ENCODE measurements around the gene SPATS1.
"Not testable (repeated sequence)": the region's sequence is repeated elsewhere in the genome, so short reads cannot be mapped to it uniquely, and the experiment has no call there.

The SPATS1 gene

DNA sequence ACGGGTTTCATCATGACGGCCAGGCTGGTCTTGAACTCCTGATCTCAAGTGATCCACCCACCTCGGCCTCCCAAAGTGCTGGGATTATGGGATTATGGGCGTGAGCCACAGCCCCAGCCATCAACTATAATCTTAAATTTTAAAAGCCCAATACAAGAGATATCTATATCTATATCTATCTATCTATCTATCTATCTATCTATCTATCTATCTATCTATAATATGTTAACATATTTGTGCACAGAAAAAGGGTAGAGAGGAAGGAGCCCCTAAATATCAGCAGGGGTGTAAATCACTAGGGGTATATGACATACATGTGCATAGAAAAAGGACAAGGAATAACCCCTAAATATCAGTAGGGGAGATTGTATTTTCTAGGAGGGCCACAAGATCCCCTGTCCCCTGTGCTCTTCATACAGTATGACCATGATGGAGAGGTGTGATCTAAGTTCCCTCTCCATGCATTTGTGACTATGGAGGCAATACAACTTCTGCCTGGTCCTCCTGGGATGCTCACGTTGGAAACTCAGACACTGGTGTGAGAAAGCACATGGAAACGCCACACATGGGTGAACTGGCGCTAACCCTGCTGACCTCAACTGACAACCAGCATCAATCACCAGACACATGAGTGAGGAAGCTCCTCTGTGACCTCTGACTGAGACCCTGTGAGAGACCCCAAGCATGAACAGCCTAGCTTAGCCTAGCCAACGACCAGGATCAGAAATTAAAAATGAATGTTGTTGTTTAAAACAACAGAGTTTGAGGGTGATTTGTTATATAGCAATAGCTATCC, 1.2 kb upstream of the SPATS1 start:
- DNase-seq (ENCODE audit: low read depth) = no peak

DNA sequence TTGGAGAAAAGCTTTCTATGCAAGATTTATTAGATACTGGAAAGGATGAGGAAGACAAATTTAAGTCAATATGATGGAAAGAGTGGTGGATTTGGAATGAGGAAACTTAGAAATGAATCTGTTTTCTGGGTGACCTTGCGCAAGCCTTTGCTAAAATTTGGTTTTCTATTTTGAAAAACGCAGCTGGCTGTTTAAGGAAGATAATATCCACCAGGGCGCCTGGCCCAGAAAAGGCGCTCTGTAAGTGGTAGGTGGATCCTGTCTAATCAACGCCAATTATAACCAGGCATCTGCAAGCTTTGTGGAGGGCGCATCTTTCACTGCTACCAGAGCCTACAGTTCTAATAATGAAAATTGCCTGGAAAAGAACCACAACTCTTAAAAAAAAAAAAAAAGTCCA, 398 bp upstream of the SPATS1 start:
- no peak for DNase-seq (ENCODE audit: low read depth)

- not testable (repeated sequence) for DNase-seq (ENCODE audit: low read depth)
Observed at GRCh38 chr6:44346818-44347217, 4.4 kb downstream of the SPATS1 start.

DNA sequence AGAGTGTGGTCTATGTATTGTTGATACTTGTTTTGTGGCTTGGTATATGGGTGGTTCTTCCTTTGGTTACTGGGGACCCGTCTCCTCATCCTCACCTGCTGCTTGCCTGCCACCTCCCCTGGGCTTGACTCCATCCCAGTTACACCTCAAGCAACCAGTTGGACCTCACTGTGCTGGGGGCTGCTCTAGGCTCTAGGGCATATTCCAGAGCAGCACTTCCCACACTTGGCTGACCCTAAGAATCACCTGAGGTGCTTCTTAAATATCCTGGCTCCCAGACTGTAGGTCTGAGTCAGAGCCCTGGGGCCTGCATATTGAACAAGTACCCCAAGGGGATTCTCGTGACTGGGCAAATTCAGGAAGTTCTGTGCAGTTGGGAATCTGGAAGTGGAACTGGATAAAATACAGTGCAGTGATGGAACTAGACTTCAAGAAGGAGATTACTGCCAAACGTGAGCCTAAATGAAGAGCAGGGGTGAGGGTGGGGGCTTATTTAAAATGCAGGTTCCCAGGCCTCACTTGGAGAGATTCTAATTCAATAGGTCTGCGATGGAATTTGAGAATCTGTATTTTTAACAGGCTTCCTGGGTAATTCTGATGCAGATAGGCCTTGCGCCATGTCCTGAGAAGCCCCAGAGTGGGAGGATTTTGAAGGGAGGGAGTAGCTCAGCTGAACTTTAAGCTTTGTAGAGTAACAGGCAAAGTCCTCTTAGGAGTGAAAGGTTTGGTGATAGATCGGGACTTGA, 7.6 kb downstream of the SPATS1 start:
- no peak for DNase-seq (ENCODE audit: low read depth)

GRCh38 chr6:44350650-44350994, 8.2 kb downstream of the SPATS1 start:
- not testable (repeated sequence) for DNase-seq (ENCODE audit: low read depth)

DNA sequence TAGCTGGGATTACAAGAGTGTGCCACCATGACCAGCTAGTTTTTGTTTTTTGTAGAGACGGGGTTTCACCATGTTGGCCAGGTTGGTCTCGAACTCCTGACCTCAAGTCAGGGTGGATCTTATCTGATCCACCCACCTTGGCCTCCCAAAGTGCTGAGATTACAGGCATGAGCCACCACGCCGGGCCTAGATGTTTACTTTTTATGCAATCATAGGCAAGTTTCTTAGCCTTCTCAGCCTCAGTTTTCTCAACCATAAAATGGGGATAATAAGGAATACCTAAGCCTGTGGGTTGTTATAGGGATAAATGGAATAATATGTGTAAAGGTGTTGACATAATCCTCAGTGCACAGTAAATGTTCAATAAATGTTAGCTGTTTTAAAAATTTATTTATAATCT, 9.8 kb downstream of the SPATS1 start:
- no peak for DNase-seq (ENCODE audit: low read depth)

DNA sequence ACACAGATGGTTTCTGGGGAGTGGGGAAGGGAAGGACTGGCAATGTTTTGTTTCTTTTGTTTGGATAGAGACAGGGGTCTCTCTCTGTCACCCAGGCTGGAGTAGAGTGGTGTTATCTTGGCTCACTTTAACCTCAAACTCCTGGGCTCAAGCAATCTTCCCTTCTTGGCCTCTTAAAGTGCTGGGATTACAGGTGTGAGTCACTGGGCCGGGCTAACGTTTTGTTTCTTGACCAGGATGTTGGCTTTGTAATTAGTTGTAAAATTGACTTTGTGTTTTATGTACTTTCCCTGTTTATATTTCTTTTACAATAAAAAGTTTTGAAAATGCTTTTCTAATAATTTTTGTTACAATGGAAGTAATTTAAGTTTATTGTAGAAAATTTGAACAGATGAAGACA, 10.9 kb downstream of the SPATS1 start:
- no peak for DNase-seq (ENCODE audit: low read depth)

GRCh38 chr6:44355640-44356039, 13.2 kb downstream of the SPATS1 start:
- no peak for DNase-seq (ENCODE audit: low read depth)

DNA sequence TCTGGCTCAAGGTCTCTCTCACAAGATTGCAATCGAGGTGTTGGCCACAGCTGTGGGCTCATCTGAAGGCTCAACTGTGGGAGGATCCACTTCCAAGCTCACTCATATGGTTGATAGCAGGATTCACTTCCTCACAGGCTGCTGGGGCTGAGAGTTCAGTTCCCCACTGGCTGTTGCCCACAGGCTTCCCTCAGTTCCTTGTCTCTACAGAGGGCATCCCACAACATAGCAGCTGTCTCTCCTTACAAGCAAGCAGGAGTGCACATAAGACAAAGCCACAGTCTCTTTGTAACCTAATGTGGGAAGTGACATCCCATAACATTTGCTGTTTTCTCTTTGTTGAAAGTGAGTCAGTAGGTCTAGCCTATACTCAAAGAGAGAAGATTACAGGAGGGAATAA, 14.0 kb downstream of the SPATS1 start:
- DNase-seq (ENCODE audit: low read depth) = no peak

DNA sequence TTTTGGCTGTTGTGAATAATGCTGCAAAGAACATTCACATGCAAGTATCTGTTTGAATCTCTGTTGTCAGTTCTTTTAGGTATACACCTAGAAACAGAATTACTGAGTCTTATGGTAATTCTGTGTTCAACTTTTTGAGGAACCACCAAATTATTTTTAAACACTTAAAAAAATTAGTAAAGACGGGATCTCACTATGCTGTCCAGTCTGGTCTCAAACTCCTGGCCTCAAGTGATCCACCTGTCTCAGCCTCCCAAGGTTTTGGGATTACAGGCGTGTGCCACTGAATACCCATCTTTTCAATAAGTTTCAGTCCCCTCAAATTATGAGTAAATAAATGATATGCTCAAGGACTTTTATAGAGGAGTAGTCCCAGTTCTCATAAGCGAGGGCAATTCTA, 17.5 kb downstream of the SPATS1 start:
- DNase-seq (ENCODE audit: low read depth) = no peak

- DNase-seq (ENCODE audit: low read depth) = no peak
Observed at GRCh38 chr6:44361947-44362346, 19.5 kb downstream of the SPATS1 start.

DNA sequence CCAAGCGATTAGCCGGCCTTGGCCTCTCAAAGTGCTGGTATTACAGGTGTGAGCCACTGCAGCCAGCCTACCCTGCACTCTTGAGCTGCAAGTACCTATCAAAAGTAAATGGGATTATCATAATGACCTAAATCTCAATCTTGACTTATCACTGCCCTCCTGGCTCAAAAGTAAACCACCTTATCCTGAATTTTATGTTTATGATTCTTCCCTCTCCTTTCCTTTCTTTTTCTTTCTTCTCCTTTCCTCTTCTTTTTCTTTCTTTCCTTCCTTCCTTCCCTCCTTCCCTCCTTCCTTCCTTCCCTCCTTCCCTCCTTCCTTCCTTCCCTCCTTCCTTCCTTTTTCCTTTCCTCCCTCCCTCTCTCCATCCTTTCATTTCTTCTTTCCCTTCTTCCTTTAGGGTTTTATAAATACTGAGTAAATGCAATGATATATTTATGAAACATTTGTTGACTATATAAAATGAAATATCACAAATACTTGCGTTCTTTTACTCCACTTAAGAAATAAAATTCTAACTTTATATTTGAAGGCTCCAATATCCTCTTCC, 21.0 kb downstream of the SPATS1 start:
- no peak for DNase-seq (ENCODE audit: low read depth)

DNA sequence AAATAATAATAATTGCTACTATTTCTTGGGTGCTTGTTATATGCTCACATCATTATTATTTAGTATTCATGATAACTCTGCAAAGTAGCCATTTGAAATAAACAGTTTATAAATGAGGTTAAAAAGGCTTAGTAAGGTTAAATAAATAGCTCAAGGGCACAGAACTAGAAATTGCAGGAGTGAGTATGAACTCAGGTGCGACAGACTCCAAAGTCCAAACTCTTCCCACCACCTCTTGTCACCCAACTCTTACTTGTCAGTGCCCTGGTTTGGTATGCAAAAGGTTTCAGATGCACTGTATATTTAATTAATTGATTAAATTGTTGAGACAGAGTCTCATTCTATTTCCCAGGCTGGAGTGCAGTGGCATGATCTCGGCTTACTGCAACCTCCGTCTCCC, 24.3 kb downstream of the SPATS1 start:
- no peak for DNase-seq (ENCODE audit: low read depth)

- no peak for DNase-seq (ENCODE audit: low read depth)
Observed at GRCh38 chr6:44367681-44368080, 25.2 kb downstream of the SPATS1 start.

DNA sequence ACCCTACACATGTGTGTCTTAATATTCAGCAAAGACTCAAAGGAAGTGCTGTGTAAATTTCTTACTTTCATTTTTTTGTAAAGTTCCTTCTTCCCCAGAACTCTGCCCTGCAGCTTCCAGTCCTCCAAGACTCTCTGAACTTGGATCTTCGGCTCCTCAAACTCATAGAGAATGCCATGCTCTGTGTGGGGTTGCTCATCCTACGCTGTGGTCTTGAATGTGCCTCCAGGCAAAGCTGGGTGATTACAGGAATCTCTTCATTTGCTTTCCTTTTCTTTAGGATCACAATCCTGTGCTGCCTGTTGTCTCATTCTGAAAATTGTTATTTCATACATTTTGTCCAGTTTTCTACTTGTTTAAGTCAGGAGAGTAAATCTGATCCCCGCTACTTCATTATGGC, 30.6 kb downstream of the SPATS1 start:
- DNase-seq (ENCODE audit: low read depth) = no peak

GRCh38 chr6:44373787-44374186, 31.3 kb downstream of the SPATS1 start:
- no peak for DNase-seq (ENCODE audit: low read depth)

GRCh38 chr6:44375071-44375470, 32.6 kb downstream of the SPATS1 start:
- DNase-seq (ENCODE audit: low read depth) = no peak

- no peak for DNase-seq (ENCODE audit: low read depth)
Observed at GRCh38 chr6:44377484-44377883, 35.0 kb downstream of the SPATS1 start.

DNA sequence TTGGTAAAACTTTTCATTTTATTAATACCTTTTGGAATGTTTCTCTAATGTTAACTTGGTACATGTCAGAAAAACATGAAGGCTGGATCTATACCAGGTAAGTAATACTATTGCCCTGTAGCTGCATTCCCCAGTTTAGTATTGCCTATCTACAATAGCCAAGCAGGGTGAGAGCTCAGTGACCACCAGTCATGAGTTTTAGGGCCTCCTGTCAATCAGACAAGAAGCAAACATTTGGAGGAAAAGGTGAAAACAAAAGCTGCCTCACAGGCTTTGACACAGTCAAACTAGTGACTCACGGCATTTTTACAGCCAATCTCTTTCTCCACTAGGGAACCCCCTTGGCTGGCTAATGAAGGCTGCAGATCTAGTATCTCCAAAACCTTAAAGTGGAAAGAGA, 35.5 kb downstream of the SPATS1 start:
- no peak for DNase-seq (ENCODE audit: low read depth)

- DNase-seq (ENCODE audit: low read depth) = no peak
Observed at GRCh38 chr6:44381739-44382138, 39.3 kb downstream of the SPATS1 start.

- DNase-seq (ENCODE audit: low read depth) = no peak
Observed at GRCh38 chr6:44386364-44386928, 44.0 kb downstream of the SPATS1 start.

- no peak for DNase-seq (ENCODE audit: low read depth)
Observed at GRCh38 chr6:44386929-44387345, 44.5 kb downstream of the SPATS1 start.

All from stimulated activated CD8-positive, alpha-beta memory T cell treated with anti-CD3 and anti-CD28 coated beads, Interleukin-15, amount 100 ng/mL, for 24 hours (primary cell).